ENCODE data around the gene ARPC4.
"Not testable (repeated sequence)": the region's sequence is repeated elsewhere in the genome, so short reads cannot be mapped to it uniquely, and the experiment has no call there.

DNA sequence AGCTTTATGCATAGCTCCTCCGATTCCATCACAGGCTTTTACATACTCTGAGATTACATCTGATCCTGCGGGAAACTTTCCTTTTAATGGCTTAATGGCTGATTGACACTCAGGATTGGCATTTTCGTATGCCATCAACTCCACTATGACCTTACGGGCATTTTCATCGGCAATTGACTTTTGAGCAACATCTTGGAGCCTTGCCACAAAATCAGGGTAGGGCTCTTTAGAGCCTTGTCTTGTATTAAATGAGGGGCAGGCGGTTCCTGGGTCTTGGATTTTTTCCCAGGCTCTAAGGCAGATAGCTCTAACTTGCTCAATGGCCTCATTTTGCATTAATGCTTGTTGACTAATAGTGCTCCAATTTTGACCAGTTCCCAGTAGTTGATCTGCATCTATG lies 59.0 kb downstream of the ARPC4 start:
- TF ChIP-seq, protein P1, sequence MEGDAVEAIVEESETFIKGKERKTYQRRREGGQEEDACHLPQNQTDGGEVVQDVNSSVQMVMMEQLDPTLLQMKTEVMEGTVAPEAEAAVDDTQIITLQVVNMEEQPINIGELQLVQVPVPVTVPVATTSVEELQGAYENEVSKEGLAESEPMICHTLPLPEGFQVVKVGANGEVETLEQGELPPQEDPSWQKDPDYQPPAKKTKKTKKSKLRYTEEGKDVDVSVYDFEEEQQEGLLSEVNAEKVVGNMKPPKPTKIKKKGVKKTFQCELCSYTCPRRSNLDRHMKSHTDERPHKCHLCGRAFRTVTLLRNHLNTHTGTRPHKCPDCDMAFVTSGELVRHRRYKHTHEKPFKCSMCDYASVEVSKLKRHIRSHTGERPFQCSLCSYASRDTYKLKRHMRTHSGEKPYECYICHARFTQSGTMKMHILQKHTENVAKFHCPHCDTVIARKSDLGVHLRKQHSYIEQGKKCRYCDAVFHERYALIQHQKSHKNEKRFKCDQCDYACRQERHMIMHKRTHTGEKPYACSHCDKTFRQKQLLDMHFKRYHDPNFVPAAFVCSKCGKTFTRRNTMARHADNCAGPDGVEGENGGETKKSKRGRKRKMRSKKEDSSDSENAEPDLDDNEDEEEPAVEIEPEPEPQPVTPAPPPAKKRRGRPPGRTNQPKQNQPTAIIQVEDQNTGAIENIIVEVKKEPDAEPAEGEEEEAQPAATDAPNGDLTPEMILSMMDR (conservative IDR thresholded peaks at IDR 0.05 in 1 of 2, IDR thresholded peaks at IDR 0.05 in 1 of 2; ENCODE audit: extremely low read depth in 1 of 2, insufficient read depth in 1 of 2, low read depth in 1 of 2, low read length in 2 of 2) = not testable (repeated sequence)
- not testable (repeated sequence) for TF ChIP-seq EZH2 (IDR thresholded peaks at IDR 0.05; ENCODE audit: borderline replicate concordance, low read length)

Data from mammary epithelial cell (primary cell).